BLaER1 treated with 17β-estradiol and CSF1 and Interleukin-3, amounts not matched to agents 10 nM and 100 nM (cell line): Measurements from ENCODE around the gene POU2F1.

Experiments used
- H3K27ac ChIP-seq, 11 experiments: shearing (Covaris generic); formaldehyde crosslinking; 2 replicates each; pipeline ENCODE4 v1.8.1; 2022
- H3K27me3 ChIP-seq, 11 experiments: shearing (Covaris generic); formaldehyde crosslinking; 2 replicates each; pipeline ENCODE4 v1.8.1; 2022
- H3K36me3 ChIP-seq, 11 experiments: shearing (Covaris generic); formaldehyde crosslinking; 2 replicates each; pipeline ENCODE4 v1.8.1; 2022
- H3K4me1 ChIP-seq, 10 experiments: shearing (Covaris generic); formaldehyde crosslinking; 2 replicates each; pipeline ENCODE4 v1.8.1; 2022
- H3K4me2 ChIP-seq, 11 experiments: shearing (Covaris generic); formaldehyde crosslinking; 2 replicates each; pipeline ENCODE4 v1.8.1; 2022
- H3K4me3 ChIP-seq, 10 experiments: shearing (Covaris generic); formaldehyde crosslinking; 2 replicates each; pipeline ENCODE4 v1.8.1; 2022
- H3K9ac ChIP-seq, 11 experiments: shearing (Covaris generic); formaldehyde crosslinking; 2 replicates each; pipeline ENCODE4 v1.8.1; 2022
- H3K9me3 ChIP-seq, 11 experiments: shearing (Covaris generic); formaldehyde crosslinking; replicated peaks in 1 of 11; 2 replicates each; pipeline ENCODE4 v1.8.1; 2022
- H4K20me1 ChIP-seq, 11 experiments: shearing (Covaris generic); formaldehyde crosslinking; 2 replicates each; pipeline ENCODE4 v1.8.1; 2022
- Cebpa-rat ChIP-seq, 11 experiments: shearing (Covaris generic); IDR thresholded peaks; 2 replicates each; pipeline ENCODE4 v1.8.1; 2022

POU2F1 gene

DNA sequence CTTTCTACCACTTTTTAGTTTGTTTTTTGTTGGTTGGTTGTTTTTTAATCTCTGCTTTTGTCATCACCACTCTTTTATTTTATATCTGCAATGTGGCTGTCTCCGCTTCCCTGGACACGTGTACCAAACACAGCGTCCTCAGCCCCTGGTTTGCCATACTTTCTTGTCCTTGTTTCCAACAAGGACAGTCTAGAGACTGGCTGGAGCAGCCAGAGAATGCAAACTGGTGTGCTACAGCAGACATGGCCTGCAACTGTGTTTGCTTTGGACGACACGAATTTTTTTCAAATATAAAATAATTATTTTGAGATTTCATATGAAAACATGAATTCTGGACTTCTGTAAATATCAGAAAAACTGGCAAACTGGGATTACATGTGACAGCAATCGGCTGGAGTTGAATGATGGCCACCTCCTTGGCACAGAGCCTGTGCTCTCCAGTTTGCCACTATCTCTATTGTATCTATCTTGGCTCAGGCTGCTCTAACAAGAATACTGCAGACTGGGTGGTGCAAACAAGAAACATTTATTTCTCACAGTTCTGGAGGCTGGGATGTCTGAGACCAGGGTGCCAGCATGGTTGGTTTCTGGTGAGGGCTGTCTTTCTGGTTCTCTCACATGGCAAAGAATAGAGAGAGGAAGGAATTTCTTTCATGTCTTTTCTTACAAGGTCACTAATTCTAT lies 34.6 kb upstream of the POU2F1 start:
- H3K4me1 ChIP-seq, result peaks cover 0 to 5% (median 0%) of the 10 kb centered on the region in 10 experiments; a peak in 1 of 20 replicates

DNA sequence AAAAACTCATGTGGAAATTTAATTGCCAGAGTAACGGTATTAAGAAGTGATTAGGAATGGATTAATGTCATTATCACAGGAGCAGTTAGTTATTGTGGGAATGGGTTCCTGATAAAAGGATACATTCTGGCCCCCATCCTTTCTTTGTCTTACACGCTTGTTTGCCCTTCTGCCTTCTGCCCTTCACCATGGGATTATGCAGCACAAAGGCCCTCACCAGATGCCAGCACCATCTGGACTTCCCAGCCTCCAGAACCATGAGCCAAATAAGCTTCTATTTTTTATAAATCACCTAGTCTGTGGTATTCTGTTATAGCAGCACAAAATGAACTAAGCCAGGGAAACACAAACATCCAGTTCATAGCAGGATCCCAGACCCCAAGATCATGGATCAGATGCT lies 33.9 kb upstream of the POU2F1 start:
- H3K4me1 ChIP-seq, result peaks cover 0 to 5% (median 0%) of the 10 kb centered on the region in 10 experiments; a peak in 1 of 20 replicates
- no peaks in the 10 kb centered on the region for H3K36me3 ChIP-seq
- no peak overlapping the region for H3K4me2 ChIP-seq
- TF ChIP-seq Cebpa-rat (IDR thresholded peaks at IDR 0.05), result no peak
- H3K27me3 ChIP-seq, result no peaks in the 10 kb centered on the region
- no peaks in the 10 kb centered on the region for H4K20me1 ChIP-seq
- no peak overlapping the region for H3K27ac ChIP-seq
- H3K4me3 ChIP-seq, result no peak overlapping the region
- no peak overlapping the region for H3K9ac ChIP-seq
- peaks cover 7 to 18% (median 12%) of the 10 kb centered on the region in 11 experiments; a peak in 17 of 22 replicates for H3K9me3 ChIP-seq

More for the DNA sequence above, 34.6 kb upstream of the POU2F1 start:
- no peak overlapping the region for H3K4me2 ChIP-seq
- no peak for TF ChIP-seq Cebpa-rat (IDR thresholded peaks at IDR 0.05)
- H4K20me1 ChIP-seq, result no peaks in the 10 kb centered on the region
- H3K4me3 ChIP-seq, result no peak overlapping the region
- peaks cover 7 to 17% (median 12%) of the 10 kb centered on the region in 11 experiments; a peak in 17 of 22 replicates for H3K9me3 ChIP-seq
- no peak overlapping the region for H3K9ac ChIP-seq
- no peak overlapping the region for H3K27ac ChIP-seq
- H3K27me3 ChIP-seq, result no peaks in the 10 kb centered on the region
- H3K36me3 ChIP-seq, result no peaks in the 10 kb centered on the region

DNA sequence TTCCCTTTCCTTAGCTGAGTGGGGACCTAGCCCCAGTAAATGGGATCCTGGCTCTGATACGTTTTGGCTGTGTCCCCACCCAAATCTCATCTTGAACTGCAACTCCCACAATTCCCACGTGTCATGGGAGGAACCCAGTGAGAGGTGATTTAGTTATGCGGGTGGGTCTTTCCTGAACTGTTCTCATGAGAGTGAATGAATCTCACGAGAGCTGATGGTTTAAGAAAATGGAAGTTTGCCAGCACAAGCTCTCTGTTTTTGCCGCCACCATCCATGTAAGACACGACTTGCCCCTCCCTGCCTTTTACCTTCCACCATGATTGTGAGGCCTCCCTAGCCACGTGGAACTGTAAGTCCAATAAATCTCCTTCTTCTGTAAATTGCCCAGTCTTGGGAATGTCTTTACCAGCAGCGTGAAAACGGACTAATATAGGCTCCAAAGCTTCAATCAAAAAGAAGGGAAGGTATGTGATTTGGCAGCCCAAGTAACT lies 29.9 kb upstream of the POU2F1 start:
- H3K9ac ChIP-seq, result no peak overlapping the region
- no peak for TF ChIP-seq Cebpa-rat (IDR thresholded peaks at IDR 0.05)
- H3K4me2 ChIP-seq, result no peak overlapping the region

DNA sequence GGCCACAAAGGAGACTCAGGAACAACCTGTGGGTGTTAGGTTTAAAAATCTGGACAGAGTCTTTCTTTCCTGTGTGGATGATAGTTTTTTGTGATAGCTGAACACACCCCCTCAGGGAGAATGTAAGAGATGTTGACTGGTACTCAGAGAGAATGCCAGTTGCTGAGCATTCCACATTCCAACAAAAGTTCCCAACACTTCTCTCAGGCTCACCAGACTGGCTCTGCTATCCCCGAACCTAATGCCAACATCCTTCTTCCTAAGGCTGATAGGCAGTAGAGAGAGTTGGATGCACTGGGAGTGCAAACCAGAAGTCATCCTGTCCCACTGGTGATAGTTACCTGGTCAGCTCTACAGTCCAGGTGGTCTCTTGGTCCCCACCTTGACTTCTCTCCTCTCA lies 28.7 kb upstream of the POU2F1 start:
- Histone ChIP-seq H3K4me2 (no peak overlapping the region), H3K36me3 (no peaks in the 10 kb centered on the region), H3K4me3 (no peak overlapping the region), H3K4me1 (peaks cover 0 to 8% (median 0%) of the 10 kb centered on the region in 10 experiments; a peak in 1 of 20 replicates), H3K9me3 (peaks cover 7 to 43% (median 27%) of the 10 kb centered on the region in 11 experiments; a peak in 21 of 22 replicates), H3K27me3 (no peaks in the 10 kb centered on the region), H3K27ac (no peak overlapping the region), H3K9ac (no peak overlapping the region), H4K20me1 (no peaks in the 10 kb centered on the region)
- TF ChIP-seq Cebpa-rat (IDR thresholded peaks at IDR 0.05), result no peak

More for the DNA sequence above, 29.9 kb upstream of the POU2F1 start:
- Histone ChIP-seq H3K4me3 (no peak overlapping the region), H3K36me3 (no peaks in the 10 kb centered on the region), H4K20me1 (no peaks in the 10 kb centered on the region), H3K27ac (no peak overlapping the region), H3K4me1 (no peaks in the 10 kb centered on the region), H3K9me3 (peaks cover 7 to 43% (median 27%) of the 10 kb centered on the region in 11 experiments; a peak in 21 of 22 replicates), H3K27me3 (no peaks in the 10 kb centered on the region)

DNA sequence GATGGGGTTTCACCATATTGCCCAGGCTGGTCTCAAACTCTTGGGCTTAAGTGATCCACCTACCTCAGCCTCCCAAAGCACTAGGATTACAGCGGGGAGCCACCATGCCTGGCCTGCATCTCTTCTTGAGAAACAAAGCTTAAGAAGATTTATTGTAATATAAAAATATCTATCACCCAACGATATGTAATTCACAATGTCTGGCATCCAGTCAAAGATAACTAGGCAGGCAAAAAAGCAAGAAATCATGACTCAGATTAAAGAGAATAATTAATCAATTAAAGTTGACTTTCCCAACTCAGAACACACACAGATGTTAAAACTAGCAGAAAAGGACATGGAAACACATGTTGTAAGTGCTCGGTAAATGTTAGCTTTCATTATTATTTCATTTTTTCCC lies 26.5 kb upstream of the POU2F1 start:
- Histone ChIP-seq H3K4me3 (no peak overlapping the region), H3K9me3 (peaks cover 7 to 43% (median 27%) of the 10 kb centered on the region in 11 experiments; a peak in 21 of 22 replicates), H3K4me1 (peaks cover 0 to 8% (median 0%) of the 10 kb centered on the region in 10 experiments; a peak in 1 of 20 replicates), H3K27me3 (no peaks in the 10 kb centered on the region), H3K4me2 (no peak overlapping the region), H4K20me1 (no peaks in the 10 kb centered on the region), H3K27ac (no peak overlapping the region), H3K9ac (no peak overlapping the region), H3K36me3 (no peaks in the 10 kb centered on the region)
- TF ChIP-seq Cebpa-rat (IDR thresholded peaks at IDR 0.05), result no peak

DNA sequence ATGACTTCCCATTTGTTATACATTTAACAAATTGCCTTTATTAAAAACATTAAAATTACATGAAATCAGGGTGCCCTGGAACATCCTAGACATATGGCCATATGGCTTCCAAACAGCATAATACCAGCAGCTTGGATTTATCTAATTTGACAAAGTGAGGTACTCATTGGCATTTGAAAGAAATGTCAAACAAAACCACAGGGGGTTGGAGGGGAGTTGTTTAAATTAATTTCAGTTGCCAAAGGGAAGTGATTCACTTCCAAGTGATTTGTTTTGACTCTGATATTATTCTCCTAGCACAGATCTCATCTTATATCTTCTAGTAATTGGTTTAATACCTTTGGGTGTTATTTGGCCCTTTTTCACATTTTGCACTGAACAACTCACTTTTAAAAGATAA lies 24.5 kb upstream of the POU2F1 start:
- Histone ChIP-seq H3K9ac (no peak overlapping the region), H3K27ac (no peak overlapping the region), H3K36me3 (no peaks in the 10 kb centered on the region), H3K27me3 (no peaks in the 10 kb centered on the region), H3K4me3 (no peak overlapping the region), H3K4me2 (peak overlapping the region in 1 of 11 experiments; percentile 6; a peak in 1 of 22 replicates), H4K20me1 (no peaks in the 10 kb centered on the region), H3K4me1 (peaks cover 0 to 8% (median 0%) of the 10 kb centered on the region in 10 experiments; a peak in 1 of 20 replicates), H3K9me3 (peaks cover 0 to 28% (median 14%) of the 10 kb centered on the region in 11 experiments; a peak in 17 of 22 replicates)
- no peak for TF ChIP-seq Cebpa-rat (IDR thresholded peaks at IDR 0.05)

DNA sequence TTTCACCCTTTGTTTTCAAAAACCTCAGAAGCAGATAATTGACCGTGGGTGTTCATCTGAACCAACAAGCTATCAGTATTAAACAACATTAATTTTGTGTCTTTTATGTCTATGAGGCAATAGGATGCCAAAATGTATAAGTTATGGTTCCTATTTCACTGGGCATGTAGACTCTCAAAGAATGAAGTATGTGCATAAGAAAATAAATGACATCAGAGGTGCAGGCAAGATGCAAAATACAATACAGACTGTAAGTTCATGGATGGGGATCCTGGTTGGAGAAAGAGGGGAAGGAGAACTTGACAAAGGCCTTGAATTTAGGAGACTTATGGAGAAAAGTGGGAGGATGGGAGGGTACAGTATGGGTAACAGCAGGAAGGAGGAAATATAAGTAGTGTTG lies 23.4 kb upstream of the POU2F1 start:
- no peaks in the 10 kb centered on the region for H3K36me3 ChIP-seq
- H3K9ac ChIP-seq, result no peak overlapping the region
- no peak overlapping the region for H3K4me2 ChIP-seq
- H3K27ac ChIP-seq, result no peak overlapping the region
- H3K4me3 ChIP-seq, result no peak overlapping the region
- H3K27me3 ChIP-seq, result no peaks in the 10 kb centered on the region
- H3K9me3 ChIP-seq, result peaks cover 0 to 27% (median 14%) of the 10 kb centered on the region in 11 experiments; a peak in 17 of 22 replicates
- TF ChIP-seq Cebpa-rat (IDR thresholded peaks at IDR 0.05), result no peak
- peaks cover 0 to 8% (median 0%) of the 10 kb centered on the region in 10 experiments; a peak in 1 of 20 replicates for H3K4me1 ChIP-seq
- no peaks in the 10 kb centered on the region for H4K20me1 ChIP-seq

DNA sequence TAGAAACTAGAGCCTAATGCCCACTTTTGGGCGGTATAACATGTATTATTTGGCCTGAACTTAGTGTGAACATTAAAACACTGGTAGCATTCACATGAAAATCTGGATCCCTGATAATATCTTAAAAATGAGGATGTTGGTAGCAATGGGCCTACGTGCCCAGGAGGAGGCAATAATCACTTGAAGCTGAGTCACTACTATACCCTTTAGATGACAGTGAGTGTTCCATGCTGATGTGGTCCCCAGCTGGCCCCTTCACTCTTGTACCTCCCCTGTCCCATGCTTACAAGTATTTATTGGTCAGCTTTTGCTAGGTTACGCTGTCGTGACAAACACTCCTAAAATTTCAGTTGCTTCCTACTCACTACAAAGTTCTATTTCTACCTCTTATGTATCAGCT lies 23.0 kb upstream of the POU2F1 start:
- Histone ChIP-seq H3K27ac (no peak overlapping the region), H3K4me1 (peaks cover 0 to 8% (median 0%) of the 10 kb centered on the region in 10 experiments; a peak in 1 of 20 replicates), H3K36me3 (no peaks in the 10 kb centered on the region), H3K4me2 (no peak overlapping the region), H3K9me3 (peaks cover 0 to 27% (median 14%) of the 10 kb centered on the region in 11 experiments; a peak in 17 of 22 replicates), H3K9ac (no peak overlapping the region), H3K27me3 (no peaks in the 10 kb centered on the region), H3K4me3 (no peak overlapping the region), H4K20me1 (no peaks in the 10 kb centered on the region)
- TF ChIP-seq Cebpa-rat (IDR thresholded peaks at IDR 0.05), result no peak

DNA sequence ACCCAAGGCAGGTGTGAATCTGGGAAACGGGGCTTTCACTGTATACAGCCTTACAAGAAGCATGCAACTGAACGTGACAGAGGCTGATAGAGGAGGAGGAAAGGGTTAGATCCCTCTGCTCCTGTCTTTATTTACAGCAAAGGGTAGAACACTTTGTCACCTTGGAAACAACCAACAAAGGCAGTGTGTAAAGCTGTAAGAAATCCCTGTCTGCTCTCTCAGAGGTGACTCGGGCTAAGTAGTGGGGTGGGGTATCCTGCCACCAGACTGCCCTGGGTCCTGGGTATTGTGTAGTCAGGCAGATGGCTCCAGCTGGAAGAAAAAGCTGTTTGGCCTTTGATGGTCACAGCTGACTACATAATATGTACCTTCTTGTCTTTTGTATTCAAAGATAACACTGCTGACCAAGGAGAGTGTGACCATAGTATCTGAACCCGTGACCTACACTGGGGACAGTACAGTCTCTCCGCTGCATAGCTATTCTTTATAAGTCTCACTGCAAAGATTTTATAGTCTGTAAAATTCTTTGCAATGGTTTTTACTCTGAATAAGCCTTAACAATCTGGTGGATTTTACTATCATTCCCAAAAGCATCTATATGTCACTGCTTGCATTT lies 22.1 kb upstream of the POU2F1 start:
- no peaks in the 10 kb centered on the region for H4K20me1 ChIP-seq

More for the DNA sequence above, 22.1 kb upstream of the POU2F1 start:
- no peak overlapping the region for H3K27ac ChIP-seq
- no peak for TF ChIP-seq Cebpa-rat (IDR thresholded peaks at IDR 0.05)
- no peak overlapping the region for H3K4me2 ChIP-seq
- no peaks in the 10 kb centered on the region for H3K36me3 ChIP-seq
- no peaks in the 10 kb centered on the region for H3K27me3 ChIP-seq
- no peak overlapping the region for H3K9ac ChIP-seq
- peaks cover 0 to 8% (median 0%) of the 10 kb centered on the region in 10 experiments; a peak in 1 of 20 replicates for H3K4me1 ChIP-seq
- no peak overlapping the region for H3K4me3 ChIP-seq
- peaks cover 0 to 21% (median 13%) of the 10 kb centered on the region in 11 experiments; a peak in 18 of 22 replicates for H3K9me3 ChIP-seq
